Uterus (tissue), 2 donors: Measurements from ENCODE around the gene TCL1B.

Source experiments
- POLR2A ChIP-seq, 2 donors: fragments of 450-650 bp; IDR thresholded peaks; one replicate each; pipeline ENCODE4 v1.6.1; 2016; ENCODE audit warnings: antibody characterized with exemption in 2 of 2, mild to moderate bottlenecking in 1 of 2, moderate library complexity in 1 of 2
- TF ChIP-seq, protein P1 (sequence below), 4 experiments: fragments of 200-600 bp in 2 of 4; fragments of 450-650 bp in 2 of 4; sonication (generic) in 2 of 4; IDR thresholded peaks; one replicate each; pipeline ENCODE4 v1.5.1; 2016 to 2019; ENCODE audit warnings: antibody characterized with exemption in 4 of 4, mild to moderate bottlenecking in 2 of 4, moderate library complexity in 1 of 4

DNA sequence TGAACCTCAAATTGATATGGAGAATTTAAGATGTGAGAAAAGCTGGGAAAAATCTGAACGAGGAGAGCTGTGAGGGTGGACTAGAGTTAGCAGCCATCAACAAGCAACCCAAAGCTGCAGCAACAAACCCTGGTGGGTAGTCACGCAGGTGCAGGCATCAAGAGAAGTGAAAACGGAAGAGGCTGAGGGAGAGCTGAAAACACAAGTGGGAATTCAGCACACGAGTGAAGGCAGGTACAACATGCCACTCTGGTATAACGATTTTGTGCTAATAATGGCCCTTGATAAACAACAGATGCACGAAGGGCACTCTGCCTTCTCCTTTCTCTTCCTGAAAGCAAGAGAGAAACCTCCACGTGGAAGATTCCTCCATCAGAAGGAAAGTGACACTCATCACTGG, 11.5 kb downstream of the TCL1B start:
- no peak for TF ChIP-seq POLR2A (IDR thresholded peaks at IDR 0.05)
- TF ChIP-seq, protein P1, sequence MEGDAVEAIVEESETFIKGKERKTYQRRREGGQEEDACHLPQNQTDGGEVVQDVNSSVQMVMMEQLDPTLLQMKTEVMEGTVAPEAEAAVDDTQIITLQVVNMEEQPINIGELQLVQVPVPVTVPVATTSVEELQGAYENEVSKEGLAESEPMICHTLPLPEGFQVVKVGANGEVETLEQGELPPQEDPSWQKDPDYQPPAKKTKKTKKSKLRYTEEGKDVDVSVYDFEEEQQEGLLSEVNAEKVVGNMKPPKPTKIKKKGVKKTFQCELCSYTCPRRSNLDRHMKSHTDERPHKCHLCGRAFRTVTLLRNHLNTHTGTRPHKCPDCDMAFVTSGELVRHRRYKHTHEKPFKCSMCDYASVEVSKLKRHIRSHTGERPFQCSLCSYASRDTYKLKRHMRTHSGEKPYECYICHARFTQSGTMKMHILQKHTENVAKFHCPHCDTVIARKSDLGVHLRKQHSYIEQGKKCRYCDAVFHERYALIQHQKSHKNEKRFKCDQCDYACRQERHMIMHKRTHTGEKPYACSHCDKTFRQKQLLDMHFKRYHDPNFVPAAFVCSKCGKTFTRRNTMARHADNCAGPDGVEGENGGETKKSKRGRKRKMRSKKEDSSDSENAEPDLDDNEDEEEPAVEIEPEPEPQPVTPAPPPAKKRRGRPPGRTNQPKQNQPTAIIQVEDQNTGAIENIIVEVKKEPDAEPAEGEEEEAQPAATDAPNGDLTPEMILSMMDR (IDR thresholded peaks at IDR 0.05), result no peak
